ENCODE results near the gene SHROOM3. TPM values are rescaled to one million over a fixed set of nuclear protein-coding genes. Genes with fewer than 3 reads are reported as not detected.
A peak's percentile ranks its signal among the peaks of the same experiment; 100 is the strongest.

The SHROOM3 gene
- total RNA-seq, 1 experiment from 2014 or later = 8.2 TPM

GRCh38 chr4:76691807-76692582 is 257.0 kb downstream of the SHROOM3 start:
- no peak for DNase-seq (ENCODE audit: low read depth)

- no peak for DNase-seq (ENCODE audit: low read depth)
These were observed 257.7 kb downstream of the SHROOM3 start for GRCh38 chr4:76692761-76693160.

GRCh38 chr4:76694056-76694455 is 259.0 kb downstream of the SHROOM3 start:
- no peak for DNase-seq (ENCODE audit: low read depth)

GRCh38 chr4:76696109-76696508 is 261.1 kb downstream of the SHROOM3 start:
- DNase-seq (ENCODE audit: low read depth) = no peak

GRCh38 chr4:76697129-76697803 is 262.2 kb downstream of the SHROOM3 start:
- no peak for DNase-seq (ENCODE audit: low read depth)

GRCh38 chr4:76698141-76698540 is 263.1 kb downstream of the SHROOM3 start:
- DNase-seq (ENCODE audit: low read depth) = no peak

GRCh38 chr4:76699751-76700310 is 264.8 kb downstream of the SHROOM3 start:
- DNase-seq (ENCODE audit: low read depth) = no peak

- no peak for DNase-seq (ENCODE audit: low read depth)
These were observed 267.6 kb downstream of the SHROOM3 start for GRCh38 chr4:76702440-76703122.

- DNase-seq (ENCODE audit: low read depth) = no peak
These were observed 268.1 kb downstream of the SHROOM3 start for GRCh38 chr4:76703123-76703490.

GRCh38 chr4:76703676-76704075 is 268.6 kb downstream of the SHROOM3 start:
- DNase-seq (ENCODE audit: low read depth) = no peak

GRCh38 chr4:76704133-76704881 is 269.3 kb downstream of the SHROOM3 start:
- DNase-seq (ENCODE audit: low read depth) = peak; percentile 35

GRCh38 chr4:76705472-76705871 is 270.4 kb downstream of the SHROOM3 start:
- DNase-seq (ENCODE audit: low read depth) = no peak

- no peak for DNase-seq (ENCODE audit: low read depth)
These were observed 271.6 kb downstream of the SHROOM3 start for GRCh38 chr4:76706581-76706980.

GRCh38 chr4:76708971-76709771 is 274.1 kb downstream of the SHROOM3 start:
- no peak for DNase-seq (ENCODE audit: low read depth)

- DNase-seq (ENCODE audit: low read depth) = no peak
These were observed 274.7 kb downstream of the SHROOM3 start for GRCh38 chr4:76709772-76710090.

- no peak for DNase-seq (ENCODE audit: low read depth)
These were observed 277.5 kb downstream of the SHROOM3 start for GRCh38 chr4:76712564-76712963.

- no peak for DNase-seq (ENCODE audit: low read depth)
These were observed 279.2 kb downstream of the SHROOM3 start for GRCh38 chr4:76714226-76714625.

- no peak for DNase-seq (ENCODE audit: low read depth)
These were observed 281.0 kb downstream of the SHROOM3 start for GRCh38 chr4:76716020-76716419.

- no peak for DNase-seq (ENCODE audit: low read depth)
These were observed 281.6 kb downstream of the SHROOM3 start for GRCh38 chr4:76716658-76717057.

GRCh38 chr4:76717431-76717830 is 282.4 kb downstream of the SHROOM3 start:
- no peak for DNase-seq (ENCODE audit: low read depth)

- no peak for DNase-seq (ENCODE audit: low read depth)
These were observed 283.0 kb downstream of the SHROOM3 start for GRCh38 chr4:76718021-76718420.
